OCI-LY7 (cell line): ENCODE measurements around the gene KLC1.

Source experiments
- CTCF ChIP-seq: fragments of 200-600 bp; sonication (generic); conservative IDR thresholded peaks from 2 replicates; pipeline ENCODE4 v1.5.1; 2014; ENCODE audit warnings: mild to moderate bottlenecking, antibody characterized with exemption, low read length, moderate library complexity, mixed read lengths
- EZH2phosphoT487 ChIP-seq: fragments of 200-600 bp; sonication (generic); IDR thresholded peaks from 2 replicates; pipeline ENCODE4 v1.6.1; 2018; ENCODE audit warnings: low read depth, borderline replicate concordance, mild to moderate bottlenecking, mixed run types, antibody characterized with exemption, low read length, moderate library complexity, mixed read lengths

- TF ChIP-seq CTCF: peak; percentile 32; the same call in 1 of the 2 replicates
- no peak for TF ChIP-seq EZH2phosphoT487
These were observed 87.9 kb downstream of the KLC1 start for GRCh38 chr14:103716899-103717411.
